ENCODE measurements around the gene PNLDC1. TPM values are rescaled to one million over a fixed set of nuclear protein-coding genes. Genes with fewer than 3 reads are reported as not detected.

The PNLDC1 gene
- total and polyA plus RNA-seq, 2 experiments from 2014 or later, result not detected

DNA sequence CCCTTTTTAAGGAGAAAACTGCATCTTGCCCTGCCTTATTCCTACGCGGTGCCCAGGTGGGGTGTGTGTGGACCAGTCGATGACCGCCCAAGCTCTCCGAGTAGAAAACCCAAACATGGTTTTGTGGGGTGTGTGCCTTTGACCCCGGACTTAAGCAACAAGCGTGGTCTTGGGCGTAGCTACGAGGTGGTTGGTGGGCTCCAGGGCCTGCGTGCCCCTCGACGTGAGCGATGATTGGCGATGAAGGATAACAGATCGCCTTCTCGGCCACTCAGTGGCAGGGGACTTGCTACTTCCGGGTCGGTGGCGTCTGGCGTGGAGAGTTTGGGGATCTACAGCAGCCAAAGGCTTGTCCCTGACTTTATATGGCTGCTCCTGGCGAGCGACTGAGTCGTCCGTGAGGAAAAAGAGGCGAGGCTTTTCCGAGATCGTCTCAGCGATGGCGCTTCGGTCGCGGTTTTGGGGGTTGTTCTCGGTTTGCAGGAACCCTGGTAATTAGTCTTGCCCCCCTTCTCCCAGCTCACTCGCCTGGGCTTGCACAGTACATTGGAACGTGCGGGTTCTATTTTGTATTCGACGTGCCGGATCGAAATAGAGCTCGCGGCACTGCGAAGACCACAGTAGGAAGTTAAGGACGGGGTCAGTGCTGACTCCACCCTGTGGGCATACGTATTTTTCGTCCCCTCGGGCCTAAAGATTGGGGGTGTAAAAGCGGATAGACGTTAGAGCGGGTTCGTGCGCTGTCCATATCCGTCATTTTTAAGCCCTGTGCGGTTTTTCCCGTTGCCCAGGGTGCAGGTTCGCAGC lies 9.7 kb upstream of the PNLDC1 start, which contains the start of gene MRPL18 (continued):
- TF ChIP-seq, protein P1, sequence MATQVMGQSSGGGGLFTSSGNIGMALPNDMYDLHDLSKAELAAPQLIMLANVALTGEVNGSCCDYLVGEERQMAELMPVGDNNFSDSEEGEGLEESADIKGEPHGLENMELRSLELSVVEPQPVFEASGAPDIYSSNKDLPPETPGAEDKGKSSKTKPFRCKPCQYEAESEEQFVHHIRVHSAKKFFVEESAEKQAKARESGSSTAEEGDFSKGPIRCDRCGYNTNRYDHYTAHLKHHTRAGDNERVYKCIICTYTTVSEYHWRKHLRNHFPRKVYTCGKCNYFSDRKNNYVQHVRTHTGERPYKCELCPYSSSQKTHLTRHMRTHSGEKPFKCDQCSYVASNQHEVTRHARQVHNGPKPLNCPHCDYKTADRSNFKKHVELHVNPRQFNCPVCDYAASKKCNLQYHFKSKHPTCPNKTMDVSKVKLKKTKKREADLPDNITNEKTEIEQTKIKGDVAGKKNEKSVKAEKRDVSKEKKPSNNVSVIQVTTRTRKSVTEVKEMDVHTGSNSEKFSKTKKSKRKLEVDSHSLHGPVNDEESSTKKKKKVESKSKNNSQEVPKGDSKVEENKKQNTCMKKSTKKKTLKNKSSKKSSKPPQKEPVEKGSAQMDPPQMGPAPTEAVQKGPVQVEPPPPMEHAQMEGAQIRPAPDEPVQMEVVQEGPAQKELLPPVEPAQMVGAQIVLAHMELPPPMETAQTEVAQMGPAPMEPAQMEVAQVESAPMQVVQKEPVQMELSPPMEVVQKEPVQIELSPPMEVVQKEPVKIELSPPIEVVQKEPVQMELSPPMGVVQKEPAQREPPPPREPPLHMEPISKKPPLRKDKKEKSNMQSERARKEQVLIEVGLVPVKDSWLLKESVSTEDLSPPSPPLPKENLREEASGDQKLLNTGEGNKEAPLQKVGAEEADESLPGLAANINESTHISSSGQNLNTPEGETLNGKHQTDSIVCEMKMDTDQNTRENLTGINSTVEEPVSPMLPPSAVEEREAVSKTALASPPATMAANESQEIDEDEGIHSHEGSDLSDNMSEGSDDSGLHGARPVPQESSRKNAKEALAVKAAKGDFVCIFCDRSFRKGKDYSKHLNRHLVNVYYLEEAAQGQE (IDR thresholded peaks at IDR 0.05; ENCODE audit: unreplicated experiment), result no peak
- TF ChIP-seq, protein P2, sequence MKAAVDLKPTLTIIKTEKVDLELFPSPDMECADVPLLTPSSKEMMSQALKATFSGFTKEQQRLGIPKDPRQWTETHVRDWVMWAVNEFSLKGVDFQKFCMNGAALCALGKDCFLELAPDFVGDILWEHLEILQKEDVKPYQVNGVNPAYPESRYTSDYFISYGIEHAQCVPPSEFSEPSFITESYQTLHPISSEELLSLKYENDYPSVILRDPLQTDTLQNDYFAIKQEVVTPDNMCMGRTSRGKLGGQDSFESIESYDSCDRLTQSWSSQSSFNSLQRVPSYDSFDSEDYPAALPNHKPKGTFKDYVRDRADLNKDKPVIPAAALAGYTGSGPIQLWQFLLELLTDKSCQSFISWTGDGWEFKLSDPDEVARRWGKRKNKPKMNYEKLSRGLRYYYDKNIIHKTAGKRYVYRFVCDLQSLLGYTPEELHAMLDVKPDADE (IDR thresholded peaks at IDR 0.05), result peak; percentile 70; the same call in 1 of the 2 replicates

DNA sequence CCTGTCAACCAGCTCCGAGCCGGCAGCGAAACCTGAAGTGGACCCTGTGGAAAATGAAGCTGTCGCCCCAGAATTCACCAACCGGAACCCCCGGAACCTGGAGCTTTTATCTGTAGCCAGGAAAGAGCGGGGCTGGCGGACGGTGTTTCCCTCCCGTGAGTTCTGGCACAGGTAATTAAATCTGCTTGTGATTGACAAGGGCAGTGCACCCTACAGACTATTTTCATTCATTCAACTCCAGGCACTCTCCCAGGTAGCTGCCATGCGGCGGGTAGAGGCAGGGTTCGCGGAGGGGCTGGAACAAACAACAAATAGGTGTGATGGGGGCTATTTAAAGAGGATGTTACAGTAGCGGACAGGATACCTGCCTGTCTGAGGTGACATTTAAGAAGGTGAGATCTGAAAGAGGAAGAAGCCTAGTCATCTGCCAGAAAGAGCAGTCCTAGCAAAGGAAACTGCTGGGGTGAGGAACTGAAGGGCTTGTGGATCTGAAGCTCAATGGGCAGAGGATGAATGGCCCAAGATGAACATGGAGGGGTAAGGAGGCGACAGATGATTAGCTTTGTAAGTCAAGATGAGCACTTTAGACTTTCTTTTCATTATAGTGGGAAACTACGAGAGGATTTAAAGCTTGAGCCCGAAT lies 9.0 kb upstream of the PNLDC1 start:
- Histone ChIP-seq H3K36me3 (ENCODE audit: insufficient read depth) (peaks cover 49% of the 10 kb centered on the region), H4K20me1 (replicated peaks; ENCODE audit: insufficient read depth) (peaks cover 21% of the 10 kb centered on the region; the same call in 1 of the 2 replicates), H2AFZ (no peak overlapping the region), H3K9me2 (ENCODE audit: insufficient read depth) (no peaks in the 10 kb centered on the region), H3K4me1 (ENCODE audit: insufficient read depth) (peaks cover 19% of the 10 kb centered on the region), H3K27me3 (ENCODE audit: insufficient read depth) (no peaks in the 10 kb centered on the region), H3K4me3 (peak overlapping the region; percentile 59), H3F3A (replicated peaks; ENCODE audit: low read depth) (no peaks in the 10 kb centered on the region), H3K27ac (ENCODE audit: low read depth) (peak overlapping the region; percentile 72; the same call in 1 of the 2 replicates), H3K79me2 (replicated peaks; ENCODE audit: insufficient read depth) (peaks cover 78% of the 10 kb centered on the region), H3K4me2 (peak overlapping the region; percentile 94)
- no peak for ATAC-seq
- H3K27ac Mint-ChIP-seq, result peak overlapping the region; percentile 100
- peak overlapping the region; percentile 99 for H3K4me3 Mint-ChIP-seq
- DNase-seq (ENCODE audit: low spot score), result no peak
- no peaks in the 10 kb centered on the region for H3K9me3 Mint-ChIP-seq
- peaks cover 76% of the 10 kb centered on the region for H3K36me3 Mint-ChIP-seq (ENCODE audit: low read depth)
- H3K27me3 Mint-ChIP-seq (ENCODE audit: insufficient read depth, low read depth, poor library complexity), result peaks cover 3% of the 10 kb centered on the region
- H3K4me1 Mint-ChIP-seq, result peaks cover 31% of the 10 kb centered on the region
- TF ChIP-seq, protein P2 (IDR thresholded peaks at IDR 0.05), result no peak
- TF ChIP-seq STAT1 (IDR thresholded peaks at IDR 0.05; ENCODE audit: unreplicated experiment) (no peak), JUNB (IDR thresholded peaks at IDR 0.05; ENCODE audit: unreplicated experiment) (no peak), POLR2AphosphoS5 (IDR thresholded peaks at IDR 0.05; ENCODE audit: low read depth) (no peak), ZNF331 (CRISPR knock-in tag; IDR thresholded peaks at IDR 0.05; ENCODE audit: low read depth) (no peak), EZH2phosphoT487 (IDR thresholded peaks at IDR 0.05; ENCODE audit: unreplicated experiment) (no peak)
- TF ChIP-seq, protein P3, sequence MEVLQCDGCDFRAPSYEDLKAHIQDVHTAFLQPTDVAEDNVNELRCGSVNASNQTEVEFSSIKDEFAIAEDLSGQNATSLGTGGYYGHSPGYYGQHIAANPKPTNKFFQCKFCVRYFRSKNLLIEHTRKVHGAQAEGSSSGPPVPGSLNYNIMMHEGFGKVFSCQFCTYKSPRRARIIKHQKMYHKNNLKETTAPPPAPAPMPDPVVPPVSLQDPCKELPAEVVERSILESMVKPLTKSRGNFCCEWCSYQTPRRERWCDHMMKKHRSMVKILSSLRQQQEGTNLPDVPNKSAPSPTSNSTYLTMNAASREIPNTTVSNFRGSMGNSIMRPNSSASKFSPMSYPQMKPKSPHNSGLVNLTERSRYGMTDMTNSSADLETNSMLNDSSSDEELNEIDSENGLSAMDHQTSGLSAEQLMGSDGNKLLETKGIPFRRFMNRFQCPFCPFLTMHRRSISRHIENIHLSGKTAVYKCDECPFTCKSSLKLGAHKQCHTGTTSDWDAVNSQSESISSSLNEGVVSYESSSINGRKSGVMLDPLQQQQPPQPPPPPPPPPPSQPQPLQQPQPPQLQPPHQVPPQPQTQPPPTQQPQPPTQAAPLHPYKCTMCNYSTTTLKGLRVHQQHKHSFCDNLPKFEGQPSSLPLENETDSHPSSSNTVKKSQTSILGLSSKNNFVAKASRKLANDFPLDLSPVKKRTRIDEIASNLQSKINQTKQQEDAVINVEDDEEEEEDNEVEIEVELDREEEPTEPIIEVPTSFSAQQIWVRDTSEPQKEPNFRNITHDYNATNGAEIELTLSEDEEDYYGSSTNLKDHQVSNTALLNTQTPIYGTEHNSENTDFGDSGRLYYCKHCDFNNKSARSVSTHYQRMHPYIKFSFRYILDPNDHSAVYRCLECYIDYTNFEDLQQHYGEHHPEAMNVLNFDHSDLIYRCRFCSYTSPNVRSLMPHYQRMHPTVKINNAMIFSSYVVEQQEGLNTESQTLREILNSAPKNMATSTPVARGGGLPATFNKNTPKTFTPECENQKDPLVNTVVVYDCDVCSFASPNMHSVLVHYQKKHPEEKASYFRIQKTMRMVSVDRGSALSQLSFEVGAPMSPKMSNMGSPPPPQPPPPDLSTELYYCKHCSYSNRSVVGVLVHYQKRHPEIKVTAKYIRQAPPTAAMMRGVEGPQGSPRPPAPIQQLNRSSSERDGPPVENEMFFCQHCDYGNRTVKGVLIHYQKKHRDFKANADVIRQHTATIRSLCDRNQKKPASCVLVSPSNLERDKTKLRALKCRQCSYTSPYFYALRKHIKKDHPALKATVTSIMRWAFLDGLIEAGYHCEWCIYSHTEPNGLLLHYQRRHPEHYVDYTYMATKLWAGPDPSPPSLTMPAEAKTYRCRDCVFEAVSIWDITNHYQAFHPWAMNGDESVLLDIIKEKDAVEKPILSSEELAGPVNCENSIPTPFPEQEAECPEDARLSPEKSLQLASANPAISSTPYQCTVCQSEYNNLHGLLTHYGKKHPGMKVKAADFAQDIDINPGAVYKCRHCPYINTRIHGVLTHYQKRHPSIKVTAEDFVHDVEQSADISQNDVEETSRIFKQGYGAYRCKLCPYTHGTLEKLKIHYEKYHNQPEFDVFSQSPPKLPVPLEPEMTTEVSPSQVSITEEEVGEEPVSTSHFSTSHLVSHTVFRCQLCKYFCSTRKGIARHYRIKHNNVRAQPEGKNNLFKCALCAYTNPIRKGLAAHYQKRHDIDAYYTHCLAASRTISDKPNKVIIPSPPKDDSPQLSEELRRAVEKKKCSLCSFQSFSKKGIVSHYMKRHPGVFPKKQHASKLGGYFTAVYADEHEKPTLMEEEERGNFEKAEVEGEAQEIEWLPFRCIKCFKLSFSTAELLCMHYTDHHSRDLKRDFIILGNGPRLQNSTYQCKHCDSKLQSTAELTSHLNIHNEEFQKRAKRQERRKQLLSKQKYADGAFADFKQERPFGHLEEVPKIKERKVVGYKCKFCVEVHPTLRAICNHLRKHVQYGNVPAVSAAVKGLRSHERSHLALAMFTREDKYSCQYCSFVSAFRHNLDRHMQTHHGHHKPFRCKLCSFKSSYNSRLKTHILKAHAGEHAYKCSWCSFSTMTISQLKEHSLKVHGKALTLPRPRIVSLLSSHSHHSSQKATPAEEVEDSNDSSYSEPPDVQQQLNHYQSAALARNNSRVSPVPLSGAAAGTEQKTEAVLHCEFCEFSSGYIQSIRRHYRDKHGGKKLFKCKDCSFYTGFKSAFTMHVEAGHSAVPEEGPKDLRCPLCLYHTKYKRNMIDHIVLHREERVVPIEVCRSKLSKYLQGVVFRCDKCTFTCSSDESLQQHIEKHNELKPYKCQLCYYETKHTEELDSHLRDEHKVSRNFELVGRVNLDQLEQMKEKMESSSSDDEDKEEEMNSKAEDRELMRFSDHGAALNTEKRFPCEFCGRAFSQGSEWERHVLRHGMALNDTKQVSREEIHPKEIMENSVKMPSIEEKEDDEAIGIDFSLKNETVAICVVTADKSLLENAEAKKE (CRISPR knock-in tag; IDR thresholded peaks at IDR 0.05), result no peak

Data from GM23338 (cell line).